Right renal pelvis (tissue), 4 donors: ENCODE results near the gene ZMYND11. TPM values are rescaled to one million over a fixed set of nuclear protein-coding genes. Genes with fewer than 3 reads are reported as not detected.

Source experiments
- polyA plus RNA-seq, 4 donors: library from polyadenylated mRNA; unstranded; fragments of 120-200 nt; gene quantifications; one replicate each; pipeline ENCODE4 v1.2.1, GENCODE V29; 2013; ENCODE audit not compliant: insufficient read length in 4 of 4

The ZMYND11 gene
- polyA plus RNA-seq, 4 donors = 85.4 to 119 (median 112) TPM

Other genes starting within 250 kb of the ZMYND11 start
- 1 to 10 TPM in 1 of 4 donors, under 1 TPM in 3; 0.55 to 1.0 (median 0.66) TPM for gene TUBB8, start 86.2 kb upstream of the ZMYND11 start, polyA plus RNA-seq